8988T (cell line): ENCODE measurements around the gene LASP1.

Experiments used
- DNase-seq: peaks from one replicate; pipeline ENCODE4 v3.0.0; 2011

Gene LASP1

DNA sequence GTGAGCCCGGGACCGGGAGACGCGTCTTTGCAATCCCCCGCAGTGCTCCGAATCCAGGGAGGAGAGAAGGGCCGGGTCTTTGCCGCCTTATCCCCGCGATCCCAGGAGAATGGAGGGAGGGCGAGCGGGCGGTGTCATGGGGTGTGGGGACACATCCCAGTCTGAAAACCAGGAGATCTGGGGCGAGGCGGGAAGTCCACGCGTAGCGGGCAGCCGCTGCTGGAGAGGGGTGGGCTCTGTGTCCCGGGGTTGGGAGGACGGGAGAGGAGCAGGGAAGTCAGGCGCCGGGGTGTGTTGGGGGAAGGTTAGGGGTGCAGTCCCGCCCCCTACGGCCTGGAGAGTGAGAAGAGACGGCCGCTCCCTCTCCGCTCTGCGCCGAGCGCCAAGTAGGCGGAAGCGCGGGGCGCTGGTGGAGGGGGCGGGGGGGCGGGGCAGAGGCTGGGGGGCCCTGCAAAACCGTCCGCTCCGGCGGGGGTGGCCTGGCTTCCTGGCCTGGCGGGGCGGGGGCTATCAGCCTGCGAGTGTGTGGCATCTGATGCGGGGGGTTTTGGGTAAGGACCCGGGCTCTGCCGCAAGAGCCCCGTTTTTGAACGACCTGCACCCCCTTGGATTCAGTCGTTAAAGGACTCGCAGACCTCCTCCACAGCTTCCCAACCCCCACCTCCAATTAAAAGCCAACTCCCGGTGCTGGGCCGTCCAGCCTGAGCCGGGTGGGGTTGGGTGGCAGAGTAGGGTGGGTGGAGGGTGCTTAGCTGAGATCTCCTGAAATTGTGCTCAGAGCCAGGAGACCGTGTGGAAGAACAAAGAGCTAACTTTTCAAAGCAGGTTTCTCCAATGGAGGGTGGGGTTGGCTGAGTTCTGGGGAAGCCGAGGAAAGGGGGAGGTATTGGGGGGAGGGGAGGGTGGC, 654 bp downstream of the LASP1 start:
- DNase-seq = no peak

DNA sequence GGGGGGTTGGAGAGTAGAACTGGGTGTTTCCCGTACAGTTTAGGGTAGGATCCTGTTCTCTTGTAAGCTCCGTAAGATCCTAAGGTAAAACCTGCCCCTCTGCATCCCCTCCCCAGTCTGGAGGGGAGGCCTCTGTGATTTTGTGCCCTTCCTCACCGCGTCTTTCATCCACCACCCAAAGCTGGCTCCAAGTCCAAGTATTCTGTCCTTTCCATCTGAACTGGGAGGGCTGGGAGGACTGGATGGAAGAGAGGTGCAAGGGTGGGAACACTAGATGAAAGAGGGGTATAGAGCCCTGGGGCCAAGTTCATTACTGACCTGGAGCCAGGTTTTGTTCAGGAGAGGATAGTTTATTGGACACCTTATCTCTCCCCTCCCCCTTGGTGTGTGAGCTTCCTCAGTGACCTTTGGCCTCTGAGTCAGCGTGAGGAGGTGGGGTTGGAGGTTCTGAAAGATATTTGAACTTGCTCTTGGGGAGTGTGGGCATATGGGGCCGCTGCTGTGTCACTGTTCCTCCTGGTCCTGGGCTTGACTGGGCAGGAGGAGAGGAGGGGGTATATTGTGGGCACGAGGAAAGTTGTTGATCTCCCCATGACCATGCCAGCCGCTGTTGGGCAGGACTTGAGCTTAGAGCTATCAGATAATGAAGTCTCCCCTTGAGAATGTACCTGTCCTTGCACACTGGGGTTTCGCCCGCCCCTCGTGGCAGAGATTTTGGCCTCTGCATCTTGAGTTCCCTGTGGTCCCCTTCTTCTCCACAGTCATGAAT, 1.6 kb downstream of the LASP1 start:
- no peak for DNase-seq

DNA sequence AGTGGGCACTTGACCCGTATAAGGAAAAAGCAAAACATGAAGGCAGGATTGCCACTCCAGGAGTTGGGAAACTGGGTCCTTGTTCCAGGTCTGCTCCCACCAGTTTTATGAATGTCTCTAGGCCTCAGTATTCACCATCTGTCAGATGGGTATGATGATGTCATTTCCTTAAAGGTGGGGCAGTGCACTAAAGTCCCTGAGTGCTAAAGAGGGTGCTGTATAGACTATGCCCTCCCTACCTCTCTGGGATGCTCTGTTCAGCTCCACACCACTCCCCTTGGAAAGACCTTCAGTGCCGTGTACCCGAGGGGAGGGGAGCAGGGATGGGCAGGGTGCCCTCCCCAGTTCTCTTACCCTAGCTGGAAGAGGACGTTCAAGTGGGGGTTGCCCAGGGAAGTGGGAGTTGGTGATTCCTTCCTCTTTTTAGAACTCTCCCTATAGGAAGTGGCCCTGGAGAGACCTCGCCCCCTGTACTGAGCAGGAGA, 2.2 kb downstream of the LASP1 start:
- DNase-seq = no peak

DNA sequence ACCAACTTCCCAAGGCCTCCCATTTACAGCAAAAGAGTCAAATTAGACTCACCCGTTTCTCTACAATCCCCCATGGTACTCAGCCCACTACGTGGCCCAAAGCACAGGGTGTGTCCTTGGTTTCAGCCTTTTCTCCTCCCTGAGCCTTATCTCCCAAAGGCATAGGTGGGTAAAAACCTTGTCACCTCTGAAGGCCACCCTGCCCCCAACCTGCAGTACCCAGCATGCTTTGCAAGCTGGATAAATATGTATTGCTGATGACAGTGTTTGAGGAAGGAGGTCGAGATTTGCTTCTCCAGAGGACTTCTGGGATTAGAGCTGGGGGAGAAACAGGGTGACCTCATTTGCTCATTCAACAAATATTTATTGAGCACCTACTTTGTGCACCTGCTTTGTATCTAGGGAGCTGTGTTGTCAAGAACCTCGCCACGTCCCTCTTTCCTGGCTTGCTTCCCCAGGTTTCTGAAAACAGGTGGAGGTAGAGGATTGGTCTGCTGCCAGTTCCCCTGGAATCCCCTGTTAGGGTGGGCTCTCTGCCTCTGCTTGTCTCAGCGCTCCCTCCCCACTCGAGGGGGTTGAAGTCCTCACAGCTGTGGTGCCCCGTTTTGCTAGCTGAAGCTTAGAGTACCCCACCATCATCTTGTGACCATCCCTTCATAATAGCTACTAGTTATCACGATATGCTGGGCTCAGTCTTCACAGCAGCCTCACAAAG, 3.0 kb downstream of the LASP1 start:
- DNase-seq = no peak

DNA sequence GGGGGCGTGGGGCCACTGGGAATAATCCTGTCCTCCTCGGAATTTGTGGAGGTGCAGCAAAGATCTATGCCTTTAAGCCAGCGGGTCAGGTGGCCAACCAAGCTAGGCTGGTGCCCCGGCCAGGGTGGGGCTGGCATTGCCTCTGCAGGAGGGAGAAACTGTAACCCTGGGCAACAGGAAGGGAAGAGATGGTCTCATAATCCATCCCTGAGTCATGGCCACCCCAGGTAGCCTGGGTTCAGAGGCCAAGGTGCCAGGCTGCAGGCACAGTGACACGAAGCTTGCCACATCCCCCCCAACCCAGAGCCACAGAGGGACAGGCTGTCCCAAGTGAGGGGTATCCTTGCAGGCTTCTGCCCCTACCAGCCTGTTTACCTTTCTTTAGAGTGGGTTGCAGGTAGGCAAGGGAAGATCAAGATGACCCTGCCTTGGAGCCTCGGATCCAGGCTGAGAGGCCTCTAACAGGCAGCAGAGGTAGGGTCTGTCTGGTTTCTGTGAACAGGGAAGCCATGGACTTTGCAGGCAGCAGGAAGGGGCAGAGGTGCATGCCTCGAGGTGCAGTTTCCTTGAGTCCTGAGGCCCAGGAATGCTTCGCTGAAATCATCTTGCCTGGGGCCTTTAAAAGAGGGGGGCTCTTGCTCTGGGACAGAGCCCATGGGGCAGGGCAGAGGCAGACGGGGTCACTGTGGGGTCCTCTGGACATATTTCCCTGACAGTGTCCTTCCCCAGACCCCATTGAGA, 4.0 kb downstream of the LASP1 start:
- DNase-seq = peak; percentile 40

DNA sequence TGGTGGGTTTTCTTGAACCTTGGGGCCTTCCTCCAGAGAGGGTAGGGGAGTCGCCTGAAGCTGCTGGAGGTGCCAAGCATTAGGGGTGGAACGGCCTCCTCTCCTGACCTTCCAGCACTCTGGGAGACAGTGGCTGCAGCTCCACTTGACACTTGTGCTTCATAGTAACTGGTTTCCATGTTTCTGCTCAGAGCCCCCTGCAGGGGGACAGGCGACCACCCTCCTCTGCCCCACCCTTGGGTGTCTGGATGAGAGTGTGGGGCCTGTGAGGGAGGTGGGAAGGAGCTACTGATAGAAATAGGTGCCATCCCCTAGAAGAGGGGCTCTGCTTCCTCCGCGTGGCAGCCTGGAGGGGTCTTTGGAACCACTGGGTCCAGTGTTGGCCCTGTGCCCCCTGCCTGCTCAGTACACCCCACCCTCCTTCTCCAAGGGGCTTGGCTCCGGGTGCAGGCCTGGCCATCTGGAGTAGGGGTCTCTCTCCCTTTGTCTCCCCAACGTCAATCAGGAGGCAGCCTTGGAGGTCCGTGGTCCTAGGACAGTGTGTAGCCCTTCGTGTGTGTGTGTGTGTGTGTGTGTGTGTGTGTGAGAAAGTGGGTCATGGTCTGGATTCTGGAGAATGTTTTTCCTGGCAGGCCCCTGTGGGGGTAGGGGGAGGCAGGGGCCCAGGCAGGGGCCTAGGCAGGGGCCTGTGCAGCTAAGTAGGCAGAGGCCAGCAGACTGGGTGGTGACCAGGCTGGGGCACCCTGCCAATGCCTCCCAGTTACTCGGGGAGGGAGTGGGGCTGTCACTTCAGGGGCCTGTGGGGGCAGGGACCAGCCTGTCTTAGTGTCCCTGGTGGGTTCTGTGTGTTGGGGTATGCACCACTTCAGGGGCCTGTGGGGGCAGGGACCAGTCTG, 4.9 kb downstream of the LASP1 start:
- DNase-seq = peak; percentile 2

DNA sequence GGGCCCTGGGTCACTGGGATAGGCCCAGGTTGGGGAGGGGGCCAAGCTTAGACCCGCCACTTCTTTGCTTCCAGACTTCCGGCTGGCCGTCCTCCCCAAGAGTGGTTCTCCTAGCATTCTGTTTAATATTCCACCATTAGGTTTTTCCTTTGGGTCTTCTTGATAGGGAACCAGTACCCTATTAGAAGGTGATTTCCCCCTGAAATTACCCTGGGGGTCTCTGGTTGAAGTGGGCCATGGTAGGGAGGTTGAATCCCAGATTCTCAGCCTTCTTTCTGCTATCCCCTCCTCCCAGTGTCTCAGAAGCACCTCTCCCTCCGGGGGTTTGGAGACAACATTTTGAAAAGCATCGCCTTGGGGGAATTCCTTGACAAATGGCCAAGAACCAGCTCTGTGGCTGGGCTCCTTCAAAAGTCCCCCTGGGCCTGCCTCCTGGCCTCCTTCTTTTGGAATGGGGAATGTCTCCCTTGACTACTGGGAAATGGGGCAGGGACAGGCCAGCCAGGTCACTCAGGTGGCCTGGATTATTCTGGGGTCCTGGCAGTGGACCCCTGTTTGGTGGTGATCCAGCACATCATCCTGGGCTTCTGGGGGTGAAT, 5.7 kb downstream of the LASP1 start:
- DNase-seq = no peak

DNA sequence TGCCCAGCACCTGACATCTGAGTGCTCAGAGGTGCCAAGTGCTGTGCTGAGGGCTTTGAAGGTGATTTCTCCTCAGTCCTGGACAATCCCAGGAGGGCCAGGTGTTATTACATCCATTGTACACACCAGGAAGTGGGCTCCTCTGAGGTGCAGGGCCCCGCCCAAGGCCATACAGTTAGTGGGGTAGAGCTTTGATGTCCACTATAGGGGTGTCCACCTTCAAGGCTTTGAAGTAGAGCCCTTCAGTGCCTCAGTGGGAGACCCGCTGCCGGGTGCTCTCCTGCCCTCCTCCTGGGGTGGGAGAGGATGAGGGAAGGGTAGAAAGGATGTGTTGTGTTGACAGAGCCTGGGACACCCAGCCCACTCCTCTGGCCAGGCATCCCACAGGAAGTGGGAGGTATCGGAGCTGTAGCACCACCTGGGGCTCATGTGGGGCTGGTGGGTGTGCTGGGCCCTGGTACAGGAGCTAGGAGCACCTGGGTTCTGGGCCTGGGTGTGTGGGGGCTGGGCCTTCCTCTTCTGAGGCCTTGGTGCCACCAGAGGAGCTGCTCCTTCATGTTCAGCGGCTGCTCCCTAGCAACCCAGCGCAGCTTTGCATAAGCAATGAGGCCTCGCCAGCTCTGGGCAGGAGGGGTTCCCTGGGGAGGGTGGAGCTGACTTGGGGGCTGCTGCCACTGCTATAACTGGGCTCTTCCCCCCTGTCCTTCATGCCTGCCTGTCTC, 7.4 kb downstream of the LASP1 start:
- peak; percentile 1 for DNase-seq

DNA sequence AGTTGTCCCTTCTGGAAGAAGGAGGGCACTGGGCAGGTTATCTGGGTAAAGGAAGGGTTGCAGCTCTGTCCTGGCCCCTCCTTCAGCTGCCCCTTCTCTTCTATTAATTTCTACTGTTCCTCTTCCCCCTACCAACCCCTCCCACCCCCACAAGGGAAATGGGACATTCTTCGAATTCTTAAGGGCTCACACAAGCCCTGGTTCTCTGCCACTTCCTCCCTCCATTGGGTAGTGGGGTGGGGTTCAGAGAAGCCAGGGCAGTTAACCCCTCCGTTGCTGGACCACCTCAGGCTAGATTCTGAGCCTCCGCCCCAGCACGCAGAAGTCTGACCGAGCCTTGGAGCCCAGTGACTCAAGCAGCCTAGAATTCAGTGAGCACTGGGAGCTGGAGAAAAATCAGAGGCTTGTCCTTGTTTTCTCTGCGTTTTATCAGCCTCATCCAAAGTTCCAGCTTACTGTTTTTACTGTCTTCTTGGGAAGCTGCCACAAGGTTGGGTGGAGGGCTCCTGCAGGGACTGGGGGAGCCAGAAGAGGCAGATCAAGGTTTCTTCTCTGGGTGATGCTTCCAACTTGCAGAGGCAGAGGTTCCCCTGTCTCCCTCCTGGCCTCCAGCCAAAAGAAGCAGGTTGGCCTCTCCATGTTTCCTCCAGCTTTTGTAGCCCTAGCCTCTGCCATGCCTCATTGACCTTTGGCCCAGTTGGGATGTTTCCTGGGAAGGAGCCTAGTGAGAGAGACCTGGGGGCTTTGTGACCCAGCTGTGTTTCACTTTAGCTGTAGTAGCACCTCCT, 10.2 kb downstream of the LASP1 start:
- peak; percentile 88 for DNase-seq

DNA sequence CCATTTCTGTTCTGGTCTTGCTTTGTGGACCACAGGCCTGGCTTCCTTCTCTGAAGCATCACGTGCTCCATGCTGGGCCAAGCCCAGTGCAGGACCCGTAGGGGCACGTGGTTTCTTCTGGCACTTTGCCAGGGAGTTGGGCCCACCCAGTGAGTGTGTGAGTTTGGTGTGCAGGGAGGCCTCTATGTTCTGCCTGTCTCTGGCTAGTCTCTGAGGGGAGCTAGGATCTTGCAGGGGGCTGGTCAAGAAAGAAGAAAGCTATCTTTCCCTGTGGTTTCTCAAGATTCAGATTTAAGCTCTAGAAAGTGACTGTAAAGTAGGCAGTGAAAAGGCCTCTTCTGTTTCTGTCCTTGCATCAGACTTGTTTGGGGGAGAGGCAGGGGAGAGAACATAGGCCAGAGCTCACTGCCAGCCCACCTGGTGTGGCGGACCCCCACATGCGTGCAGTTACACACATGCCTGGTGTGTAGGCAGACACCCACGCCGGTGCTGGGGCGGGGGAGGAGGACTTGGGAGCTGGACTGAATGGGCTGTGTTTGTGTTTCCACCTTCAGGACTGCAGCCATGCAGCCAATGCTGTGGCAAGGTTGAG, 11.8 kb downstream of the LASP1 start:
- DNase-seq = no peak

DNA sequence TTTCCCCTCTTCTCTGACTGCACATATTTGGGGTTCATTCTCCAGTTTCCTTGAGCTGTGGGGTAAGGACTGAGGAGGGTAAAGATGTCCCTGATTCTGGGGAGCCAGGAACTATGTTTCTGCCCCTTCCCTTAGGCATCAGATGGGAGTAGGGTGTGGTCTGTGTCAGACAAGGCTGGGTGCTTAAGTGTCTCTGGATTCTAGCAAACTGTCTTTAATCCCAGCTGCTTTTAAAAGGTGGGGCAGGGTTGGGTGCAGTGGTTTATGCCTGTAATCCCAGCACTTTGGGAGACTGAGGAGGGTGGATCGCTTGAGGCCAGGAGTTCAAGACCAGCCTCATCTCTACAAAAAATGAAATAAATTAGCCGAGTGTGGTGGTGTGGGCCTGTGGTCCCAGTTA, 13.0 kb downstream of the LASP1 start:
- DNase-seq = no peak

DNA sequence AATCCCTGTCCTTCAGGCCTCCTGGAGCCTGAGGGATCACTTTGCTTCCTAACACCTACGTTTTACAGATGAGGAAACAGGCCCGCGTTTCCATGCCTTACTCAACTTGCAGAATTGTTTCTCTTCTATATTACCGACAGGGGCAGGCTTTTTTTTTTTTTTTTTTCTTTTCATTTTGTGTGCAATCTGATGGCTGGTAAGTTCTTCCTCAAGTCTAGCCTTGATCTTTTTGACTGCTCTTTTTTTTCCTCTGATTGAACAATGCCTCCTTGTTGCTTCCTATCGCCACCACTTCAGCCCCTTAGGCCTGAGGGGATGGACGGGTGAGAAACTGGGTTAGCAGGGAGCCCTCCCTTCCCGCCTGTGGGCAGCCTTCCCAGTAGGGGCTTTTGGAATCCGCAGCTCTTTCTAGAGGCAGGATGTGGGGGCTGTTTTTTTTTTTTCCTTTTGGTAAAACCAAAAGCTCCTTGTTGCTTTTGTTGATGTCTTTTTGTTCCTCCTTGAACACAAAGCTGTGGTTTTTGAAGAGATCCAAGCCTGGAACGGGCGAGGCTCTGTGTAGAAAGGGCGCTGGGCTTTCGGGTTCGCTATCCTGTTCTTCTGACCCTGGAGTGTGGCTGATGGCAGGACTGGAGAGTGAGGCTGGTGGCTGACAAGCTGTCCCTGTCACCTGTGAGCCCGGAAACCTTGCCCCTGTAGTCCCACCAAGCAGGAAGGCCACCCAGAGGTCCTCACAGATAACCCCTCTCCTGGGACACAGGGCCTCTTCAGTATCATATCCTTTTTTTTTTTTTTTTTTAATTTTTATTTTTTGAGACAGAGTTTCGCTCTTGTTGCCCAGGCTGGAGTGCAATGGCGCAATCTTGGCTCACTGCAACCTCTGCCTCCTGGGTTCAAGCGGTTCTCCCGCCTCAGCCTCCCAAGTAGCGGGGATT, 14.0 kb downstream of the LASP1 start:
- no peak for DNase-seq

DNA sequence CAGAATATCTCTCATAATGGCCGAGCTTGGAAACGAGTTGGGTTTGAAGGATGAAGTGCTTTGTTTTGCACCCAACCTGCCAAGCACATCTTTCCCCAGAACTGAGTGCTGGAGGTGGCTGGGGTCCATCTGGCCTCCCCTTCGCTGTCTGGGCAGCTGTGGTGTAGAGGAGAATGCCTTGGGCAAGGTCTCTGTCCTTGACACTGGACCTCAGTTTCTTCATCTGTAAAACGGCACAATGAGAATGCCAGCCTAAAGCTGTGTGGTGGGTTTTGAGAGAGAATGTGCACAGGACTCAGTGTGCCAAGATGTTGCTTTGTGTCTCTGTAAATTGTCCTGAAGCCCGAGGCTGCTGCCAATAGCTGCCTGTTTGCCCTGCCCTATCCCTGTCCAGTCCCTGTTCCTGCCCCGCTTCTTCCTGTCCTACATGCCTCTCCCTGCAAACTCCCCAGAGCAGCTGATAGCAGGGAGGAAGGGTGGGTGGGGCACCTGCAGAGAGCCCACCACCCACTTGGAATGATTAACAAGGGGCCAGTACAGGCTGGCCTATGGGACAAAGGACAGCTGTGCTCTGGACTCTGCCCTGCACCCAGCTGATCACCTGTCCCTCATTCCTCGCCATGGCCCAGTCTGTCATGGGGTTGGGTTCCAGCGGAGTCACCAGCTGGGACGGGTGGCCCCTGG, 15.3 kb downstream of the LASP1 start:
- DNase-seq = no peak

DNA sequence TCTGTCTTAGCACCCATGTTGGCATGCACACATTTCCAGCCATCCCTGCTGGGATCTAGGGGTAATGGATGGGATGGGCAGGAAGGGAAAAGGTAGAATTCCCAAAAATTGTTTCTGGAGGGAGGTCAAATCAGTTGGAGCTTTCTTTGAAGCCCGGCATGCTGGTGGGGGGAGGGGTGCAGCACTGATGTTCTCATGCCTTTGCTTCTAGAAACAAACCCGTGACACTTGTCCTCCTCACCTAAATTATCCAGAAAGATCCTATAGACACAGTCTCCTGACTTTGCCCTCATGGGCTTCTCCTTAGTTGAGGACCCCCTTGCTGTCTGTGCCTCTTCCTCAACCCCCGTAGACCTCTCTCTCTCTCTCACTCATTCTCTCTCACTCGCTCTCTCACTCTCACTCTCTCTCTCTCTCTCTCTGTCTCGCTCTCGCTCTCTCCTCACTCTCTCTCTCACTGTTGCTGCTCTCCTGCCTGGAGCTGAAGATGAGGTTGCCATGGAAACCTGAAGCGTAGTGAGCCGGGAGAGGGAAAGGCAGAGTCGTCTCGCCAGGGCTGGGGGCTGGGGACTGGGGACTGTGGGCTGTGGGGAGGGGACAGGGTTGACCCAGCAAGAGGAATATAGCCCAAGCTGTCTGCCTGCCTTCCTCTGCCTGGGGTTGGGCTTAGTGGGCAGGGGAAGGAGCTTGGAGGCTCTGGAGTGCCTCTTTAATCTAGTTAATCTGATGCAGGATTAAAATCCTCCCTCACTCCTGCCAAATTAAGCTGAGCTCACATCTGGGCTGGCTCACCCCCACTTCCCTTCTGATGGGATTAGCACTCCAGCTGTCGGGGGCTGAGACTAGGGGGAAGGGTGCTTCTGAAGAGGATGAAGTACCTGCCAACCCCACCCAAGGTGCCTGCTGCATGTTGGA, 16.1 kb downstream of the LASP1 start:
- no peak for DNase-seq

DNA sequence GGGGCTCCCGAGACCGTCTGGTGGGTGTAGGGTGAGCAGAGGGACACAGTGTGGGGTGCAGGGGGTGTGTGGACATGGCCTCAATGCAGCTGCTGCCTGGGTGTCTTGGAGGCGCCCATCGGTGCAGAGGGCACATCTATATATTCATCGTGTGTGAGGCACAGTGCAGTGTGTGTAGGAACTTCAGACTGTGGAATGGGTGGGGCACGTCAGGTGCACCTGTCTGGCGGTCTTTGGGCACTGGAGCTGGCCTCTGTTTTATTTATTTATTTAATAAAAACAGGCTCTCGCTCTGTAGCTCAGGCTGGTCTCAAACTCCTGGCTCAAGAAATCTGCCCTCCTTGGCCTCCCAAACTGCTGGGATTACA, 16.8 kb downstream of the LASP1 start:
- no peak for DNase-seq

DNA sequence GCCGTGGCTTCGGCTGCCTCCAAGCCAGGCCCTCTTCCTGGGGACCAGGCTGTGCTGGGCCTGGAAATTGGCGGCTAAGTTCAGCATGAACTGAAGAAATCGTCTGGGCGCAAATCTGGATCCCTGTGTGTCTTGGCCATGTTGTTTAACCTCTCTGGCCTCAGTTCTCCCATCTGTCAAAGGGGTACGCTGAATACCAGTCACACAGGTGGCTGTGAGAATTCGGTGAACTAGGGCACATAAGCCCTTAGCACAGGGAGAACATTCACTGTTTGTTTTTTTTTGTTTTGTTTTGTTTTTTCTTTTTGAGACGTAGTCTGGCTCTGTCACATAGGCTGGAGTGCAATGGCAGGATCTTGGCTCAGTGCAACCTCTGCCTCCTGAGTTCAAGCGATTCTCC, 19.0 kb downstream of the LASP1 start:
- DNase-seq = no peak
